K562 (cell line): Measurements from ENCODE around the gene KCND3. TPM values are rescaled to one million over a fixed set of nuclear protein-coding genes. Genes with fewer than 3 reads are reported as not detected.

ENCODE experiments used
- ATAC-seq: fragments of 200-7000 bp; cut with Tn5 transposase; 3 replicates; pipeline ENCODE4 v1.9.1; 2020; ENCODE audit warnings: moderate library complexity
- BruUV-seq: library from RNA; stranded (reverse); fragments of 400-500 nt; replicated peaks from 2 replicates; lab custom pipeline; 2021; lab: Mats Ljungman, UMichigan
- CTCF ChIA-PET: fragments of 300-600 bp; formaldehyde crosslinking; extraction: SDS; loops from one replicate; lab custom pipeline; 2021; ENCODE audit warnings: low intra/inter-chr PET ratio; lab: Yijun Ruan, JAX
- POLR2A ChIA-PET: fragments of 300-600, 350-650 bp; sonication (Branson Sonifier 250); formaldehyde crosslinking; extraction: SDS; loops from one replicate; lab custom pipeline; 2021; ENCODE audit warnings: antibody characterized with exemption, inconsistent platforms; lab: Yijun Ruan, JAX
- DNase-seq, 4 experiments: peaks; one replicate each; pipeline versions ENCODE4 v3.0.0 to v3.0.0-alpha.2; 2011 to 2018; ENCODE audit warnings: low spot score in 3 of 4, mixed read lengths in 3 of 4; ENCODE audit errors: extremely low read depth in 1 of 4
- FAIRE-seq: peaks from 2 replicates; lab custom pipeline; 2011; peaks lifted over from hg19 to GRCh38; lab: Jason Lieb, UNC
- H2AFZ ChIP-seq: 2 replicates; pipeline ENCODE4 v1.6.0; 2011; ENCODE audit warnings: low read depth, low read length, control low read depth, inconsistent platforms
- H3K27ac ChIP-seq: fragments of 200-600 bp; 3 replicates; pipeline ENCODE4 v1.8.0; 2011; ENCODE audit warnings: low read depth, mild to moderate bottlenecking, control low read depth, inconsistent platforms, low read length, moderate library complexity, mixed read lengths; ENCODE audit errors: extremely low read depth
- H3K27me3 ChIP-seq, 2 experiments: fragments of 300-600 bp in 1 of 2; 2 replicates in 1 of 2; 3 replicates in 1 of 2; pipeline versions ENCODE4 v1.6.0 to v1.8.0; 2011; ENCODE audit warnings: inconsistent platforms in 2 of 2, low read length in 2 of 2, mild to moderate bottlenecking in 1 of 2, mixed read lengths in 1 of 2, moderate library complexity in 1 of 2; ENCODE audit not compliant: control insufficient read depth in 2 of 2, insufficient read depth in 2 of 2
- H3K36me3 ChIP-seq: fragments of 300-600 bp; 3 replicates; pipeline ENCODE4 v1.8.0; 2011; ENCODE audit warnings: mild to moderate bottlenecking, low read length, inconsistent platforms; ENCODE audit not compliant: control insufficient read depth, insufficient read depth
- H3K4me1 ChIP-seq, 2 experiments: fragments of 200-600 bp in 1 of 2; replicated peaks in 1 of 2; 2 replicates in 1 of 2; 3 replicates in 1 of 2; pipeline versions ENCODE4 v1.5.1 to v1.8.0; 2011; ENCODE audit warnings: inconsistent platforms in 2 of 2, low read length in 2 of 2, mild to moderate bottlenecking in 1 of 2, mixed read lengths in 1 of 2, moderate library complexity in 1 of 2; ENCODE audit not compliant: control insufficient read depth in 2 of 2, insufficient read depth in 2 of 2
- H3K4me2 ChIP-seq: 2 replicates; pipeline ENCODE4 v1.6.1; 2011; ENCODE audit warnings: low read length, control low read depth, inconsistent platforms, mixed read lengths; ENCODE audit not compliant: insufficient read depth
- H3K4me3 ChIP-seq: fragments of 200-600 bp; sonication (generic), shearing (Covaris generic); 2 replicates; pipeline ENCODE4 v1.5.1; 2016; ENCODE audit warnings: control low read depth, inconsistent platforms
- H3K79me2 ChIP-seq: fragments of 200-600 bp; 3 replicates; pipeline ENCODE4 v1.8.0; 2011; ENCODE audit warnings: low read length, inconsistent platforms; ENCODE audit not compliant: control insufficient read depth, insufficient read depth
- H3K9ac ChIP-seq, 2 experiments: 2 replicates each; pipeline versions ENCODE4 v1.6.0 to v1.6.1; 2011; ENCODE audit warnings: low read depth in 2 of 2, low read length in 2 of 2, control low read depth in 1 of 2, inconsistent platforms in 1 of 2, mild to moderate bottlenecking in 1 of 2, mixed read lengths in 1 of 2; ENCODE audit not compliant: insufficient read depth in 1 of 2
- H3K9me1 ChIP-seq: one replicate; pipeline ENCODE4 v1.6.0; 2011; ENCODE audit warnings: inconsistent platforms, mild to moderate bottlenecking, low read length, moderate library complexity; ENCODE audit not compliant: control insufficient read depth, insufficient read depth
- H3K9me3 ChIP-seq: replicated peaks from 2 replicates; pipeline ENCODE4 v1.5.1; 2011; ENCODE audit warnings: low read depth, low read length, inconsistent platforms; ENCODE audit not compliant: control insufficient read depth, insufficient read depth
- H4K20me1 ChIP-seq: replicated peaks from 2 replicates; pipeline ENCODE4 v1.6.1; 2011; ENCODE audit warnings: low read length, inconsistent platforms, mixed read lengths; ENCODE audit not compliant: control insufficient read depth, insufficient read depth
- BACH1 ChIP-seq: fragments of 200-800 bp; sonication (Bioruptor generic); IDR thresholded peaks from 2 replicates; pipeline ENCODE4 v1.6.1; 2016; ENCODE audit warnings: missing genetic modification characterization, missing compliant biosample characterization
- HDGF ChIP-seq: fragments of 450-650 bp; IDR thresholded peaks from 2 replicates; pipeline ENCODE4 v1.6.1; 2016
- MITF ChIP-seq: IDR thresholded peaks from 2 replicates; pipeline ENCODE4 v1.6.1; 2014; ENCODE audit warnings: antibody characterized with exemption
- SIX5 ChIP-seq, 2 experiments: IDR thresholded peaks; 2 replicates each; pipeline ENCODE4 v1.6.1; 2011; ENCODE audit warnings: low read length in 2 of 2, borderline replicate concordance in 1 of 2, low read depth in 1 of 2, mild to moderate bottlenecking in 1 of 2, moderate library complexity in 1 of 2; ENCODE audit not compliant: insufficient read depth in 1 of 2
- WGBS: fragments of 100-300 bp; shearing (Covaris generic); methylation state at CpG from one replicate; pipeline ENCODE4 v1.1.6; 2016; ENCODE audit warnings: low coverage, mixed read lengths; ENCODE audit not compliant: insufficient coverage; ENCODE audit errors: missing lambda C conversion rate; 5-methylcytosine and 5-hydroxymethylcytosine counted together
- in situ Hi-C: fragments of 300-500 bp; cut with MboI; formaldehyde crosslinking; loops from 4 replicates; pipeline ENCODE4 v1.15.0; 2018; ENCODE audit warnings: inconsistent platforms, mixed read lengths
- intact Hi-C: fragments of 100-400 bp; cut with micrococcal nuclease; formaldehyde crosslinking; loops from 2 replicates; pipeline ENCODE4 v1.14.2; 2022
- polyA plus RNA-seq, 8 experiments: library from polyadenylated mRNA; depleted of rRNA in 4 of 8; stranded (reverse) in 5 of 8; unstranded in 3 of 8; fragments of >200 nt; fragmentation: Nextera tagmentation in 2 of 8; fragmentation: Illumina TruSeq in 1 of 8; extraction: Ambion mirVana in 2 of 8; extraction: Trizol in 1 of 8; gene quantifications; 2 replicates each; pipeline versions ENCODE4 v1.2.1 to v1.2.3, GENCODE V29; 2011 to 2014; ENCODE audit warnings: inconsistent platforms in 1 of 8, missing spikeins in 1 of 8
- total RNA-seq, 7 experiments: library from RNA; depleted of rRNA in 6 of 7; stranded (reverse); fragments of >200 nt in 6 of 7; fragmentation: Illumina TruSeq in 2 of 7; extraction: Trizol in 2 of 7; gene quantifications; 2 replicates each; pipeline versions ENCODE4 v1.2.1 to v1.2.3, GENCODE V29; 2011 to 2021; ENCODE audit warnings: low replicate concordance in 1 of 7
- TF ChIP-seq, protein P1 (sequence below), 3 experiments: fragments of 200-800 bp in 1 of 3; sonication (Bioruptor generic) in 1 of 3; sonication (generic) in 1 of 3; formaldehyde crosslinking in 1 of 3; IDR thresholded peaks; 2 replicates each; pipeline versions ENCODE4 v1.6.1 to v1.8.0; 2016 to 2022; ENCODE audit warnings: mild to moderate bottlenecking in 2 of 3, missing compliant biosample characterization in 2 of 3, missing genetic modification characterization in 2 of 3, missing genetic modification reagents in 1 of 3
- TF ChIP-seq, protein P2 (sequence below): sonication (generic); formaldehyde crosslinking; IDR thresholded peaks from 2 replicates; pipeline ENCODE4 v1.8.0; 2023; ENCODE audit warnings: mild to moderate bottlenecking, missing genetic modification reagents
- TF ChIP-seq, protein P3 (sequence below): fragments of 250-450 bp; sonication (Bioruptor Pico); IDR thresholded peaks from 2 replicates; pipeline ENCODE4 v1.9.0; 2021; ENCODE audit warnings: mild to moderate bottlenecking, inconsistent platforms
- TF ChIP-seq, protein P4 (sequence below): fragments of 250-450 bp; sonication (Bioruptor Pico); IDR thresholded peaks from 2 replicates; pipeline ENCODE4 v1.9.0; 2021; ENCODE audit warnings: mild to moderate bottlenecking

Gene KCND3
- total and polyA plus RNA-seq, 9 of the 15 experiments (the other 6 are each of a cell fraction or from before 2014, with no cell fraction given): not detected

GRCh38 chr1:111880881-111881837 is 108.3 kb downstream of the KCND3 start (continued):
- TF ChIP-seq, protein P1, sequence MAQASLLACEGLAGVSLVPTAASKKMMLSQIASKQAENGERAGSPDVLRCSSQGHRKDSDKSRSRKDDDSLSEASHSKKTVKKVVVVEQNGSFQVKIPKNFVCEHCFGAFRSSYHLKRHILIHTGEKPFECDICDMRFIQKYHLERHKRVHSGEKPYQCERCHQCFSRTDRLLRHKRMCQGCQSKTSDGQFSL (CRISPR knock-in tag; IDR thresholded peaks at IDR 0.05): no peak
- TF ChIP-seq, protein P1 (tag; IDR thresholded peaks at IDR 0.05): no peak
- TF ChIP-seq HDGF (no peak), MITF (no peak)

DNA sequence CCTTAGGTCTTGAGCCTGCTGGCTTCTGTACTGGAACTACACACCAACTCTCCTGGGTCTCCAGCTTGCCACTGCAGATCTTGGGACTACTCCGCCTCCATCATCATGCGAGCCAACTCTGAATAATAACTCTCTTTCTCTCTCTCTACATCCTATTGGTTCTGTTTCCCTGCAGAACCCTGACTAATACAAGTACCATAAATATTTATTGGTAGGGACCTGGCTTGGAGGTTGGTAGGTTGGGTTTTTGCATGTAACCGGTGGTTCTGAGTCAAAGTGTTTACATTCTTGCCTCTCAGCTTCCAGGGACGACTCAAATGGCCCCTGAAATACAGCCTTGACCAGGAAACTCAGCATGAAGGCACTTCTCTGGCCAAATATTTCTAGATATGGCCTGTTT is 110.4 kb downstream of the KCND3 start:
- intact Hi-C loops: no loop called here
- in situ Hi-C loops: no loop called here
- WGBS: 3% methylated on average over 4 of the region's 4 CpGs
- Histone ChIP-seq H3K9me3 (no peaks in the 10 kb centered on the region), H3K36me3 (no peaks in the 10 kb centered on the region), H4K20me1 (peaks cover 3% of the 10 kb centered on the region), H3K4me3 (no peak overlapping the region), H3K79me2 (no peaks in the 10 kb centered on the region), H3K27ac (no peak overlapping the region), H2AFZ (no peak overlapping the region), H3K9me1 (no peaks in the 10 kb centered on the region), H3K4me1 (no peaks in the 10 kb centered on the region; a peak in 1 of 5 replicates), H3K27me3 (peaks cover 15 to 52% of the 10 kb centered on the region in 2 experiments), H3K4me2 (no peak overlapping the region), H3K9ac (no peak overlapping the region)
- FAIRE-seq (no peak), ATAC-seq (no peak), DNase-seq (no peak)
- CTCF ChIA-PET: no interaction called here
- POLR2A ChIA-PET: interaction anchor here (0.5 to 0.9 kb wide), 2 partner anchors 10 to 27 kb away, joined by 3 to 4 read pairs; no protein-coding TSS in a partner anchor
- BruUV-seq: no TSS peak
- TF ChIP-seq, protein P2, sequence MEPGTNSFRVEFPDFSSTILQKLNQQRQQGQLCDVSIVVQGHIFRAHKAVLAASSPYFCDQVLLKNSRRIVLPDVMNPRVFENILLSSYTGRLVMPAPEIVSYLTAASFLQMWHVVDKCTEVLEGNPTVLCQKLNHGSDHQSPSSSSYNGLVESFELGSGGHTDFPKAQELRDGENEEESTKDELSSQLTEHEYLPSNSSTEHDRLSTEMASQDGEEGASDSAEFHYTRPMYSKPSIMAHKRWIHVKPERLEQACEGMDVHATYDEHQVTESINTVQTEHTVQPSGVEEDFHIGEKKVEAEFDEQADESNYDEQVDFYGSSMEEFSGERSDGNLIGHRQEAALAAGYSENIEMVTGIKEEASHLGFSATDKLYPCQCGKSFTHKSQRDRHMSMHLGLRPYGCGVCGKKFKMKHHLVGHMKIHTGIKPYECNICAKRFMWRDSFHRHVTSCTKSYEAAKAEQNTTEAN (CRISPR knock-in tag): no peak
- TF ChIP-seq BACH1 (no peak), SIX5 (IDR thresholded peaks at IDR 0.05; ENCODE audit: borderline replicate concordance in 1 of 2, insufficient read depth in 1 of 2, low read depth in 1 of 2, low read length in 2 of 2) (no peak)
- TF ChIP-seq, protein P3, sequence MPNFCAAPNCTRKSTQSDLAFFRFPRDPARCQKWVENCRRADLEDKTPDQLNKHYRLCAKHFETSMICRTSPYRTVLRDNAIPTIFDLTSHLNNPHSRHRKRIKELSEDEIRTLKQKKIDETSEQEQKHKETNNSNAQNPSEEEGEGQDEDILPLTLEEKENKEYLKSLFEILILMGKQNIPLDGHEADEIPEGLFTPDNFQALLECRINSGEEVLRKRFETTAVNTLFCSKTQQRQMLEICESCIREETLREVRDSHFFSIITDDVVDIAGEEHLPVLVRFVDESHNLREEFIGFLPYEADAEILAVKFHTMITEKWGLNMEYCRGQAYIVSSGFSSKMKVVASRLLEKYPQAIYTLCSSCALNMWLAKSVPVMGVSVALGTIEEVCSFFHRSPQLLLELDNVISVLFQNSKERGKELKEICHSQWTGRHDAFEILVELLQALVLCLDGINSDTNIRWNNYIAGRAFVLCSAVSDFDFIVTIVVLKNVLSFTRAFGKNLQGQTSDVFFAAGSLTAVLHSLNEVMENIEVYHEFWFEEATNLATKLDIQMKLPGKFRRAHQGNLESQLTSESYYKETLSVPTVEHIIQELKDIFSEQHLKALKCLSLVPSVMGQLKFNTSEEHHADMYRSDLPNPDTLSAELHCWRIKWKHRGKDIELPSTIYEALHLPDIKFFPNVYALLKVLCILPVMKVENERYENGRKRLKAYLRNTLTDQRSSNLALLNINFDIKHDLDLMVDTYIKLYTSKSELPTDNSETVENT (CRISPR knock-in tag): no peak
- TF ChIP-seq, protein P4, sequence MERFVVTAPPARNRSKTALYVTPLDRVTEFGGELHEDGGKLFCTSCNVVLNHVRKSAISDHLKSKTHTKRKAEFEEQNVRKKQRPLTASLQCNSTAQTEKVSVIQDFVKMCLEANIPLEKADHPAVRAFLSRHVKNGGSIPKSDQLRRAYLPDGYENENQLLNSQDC: no peak
